ENCODE data around the gene FMO4. TPM values are rescaled to one million over a fixed set of nuclear protein-coding genes. Genes with fewer than 3 reads are reported as not detected.

Gene FMO4
- total RNA-seq, 5 donors from 2014 or later (not counting 1 experiment from before 2014, with no cell fraction given), result 2.0 to 3.7 (median 2.8) TPM

DNA sequence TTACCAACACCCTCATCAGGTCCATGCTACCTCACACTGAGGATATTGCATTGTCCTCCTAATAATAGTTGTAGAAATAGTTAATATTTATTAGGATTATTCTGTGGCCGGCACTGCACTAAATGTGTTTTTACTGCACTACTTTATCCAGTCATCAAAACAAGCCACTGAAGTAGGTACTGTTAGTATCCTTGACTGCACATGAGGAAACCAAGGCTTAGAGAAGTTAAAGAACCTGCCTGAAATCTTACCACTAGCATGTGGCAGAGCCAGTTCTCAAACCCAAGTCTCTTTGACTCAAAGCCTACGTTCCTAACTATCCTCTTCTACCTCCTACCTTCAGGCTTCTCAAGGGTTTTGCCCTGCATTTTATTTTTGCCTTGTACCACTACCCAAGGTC, 34.7 kb upstream of the FMO4 start:
- H3K4me3 ChIP-seq (ENCODE audit: control insufficient read depth in 1 of 2, extremely low read depth in 1 of 2, low read length in 1 of 2), result no peak overlapping the region

DNA sequence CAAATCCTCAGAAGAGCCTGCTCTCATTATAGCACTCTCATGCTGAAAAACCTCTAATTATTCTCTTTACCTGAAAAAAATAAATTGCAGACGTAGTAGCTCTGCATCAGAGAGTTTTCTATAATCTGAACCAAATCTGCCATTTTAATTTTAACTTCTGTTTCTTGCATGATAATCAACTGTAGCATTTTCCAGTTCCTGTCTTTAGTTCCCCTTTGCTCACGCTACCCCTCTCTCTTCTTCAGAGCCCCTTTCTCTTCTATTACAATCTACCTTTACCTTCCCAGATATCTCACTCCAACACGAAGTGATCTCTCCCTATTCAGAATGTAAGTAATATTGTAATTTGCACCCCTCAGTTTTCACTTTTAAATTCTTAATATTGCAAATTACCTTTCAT, 34.3 kb upstream of the FMO4 start:
- DNase-seq (no peak), ATAC-seq (replicated peaks in 1 of 4) (no peak)
- no peak overlapping the region for H3K4me3 ChIP-seq (ENCODE audit: control insufficient read depth in 1 of 2, extremely low read depth in 1 of 2, low read length in 1 of 2)
- no peaks in the 10 kb centered on the region for H3K9me3 Mint-ChIP-seq
- CTCF ChIA-PET, result no interaction called here
- H3K27me3 ChIP-seq (replicated peaks in 1 of 2; ENCODE audit: control insufficient read depth in 2 of 2, extremely low read depth in 1 of 2, insufficient read depth in 2 of 2, low read length in 1 of 2), result peaks cover 0 to 3% of the 10 kb centered on the region in 2 experiments
- no peaks in the 10 kb centered on the region for H3K9me3 ChIP-seq
- no peak overlapping the region for H3K4me3 Mint-ChIP-seq
- H3K36me3 Mint-ChIP-seq, result no peaks in the 10 kb centered on the region
- H3K4me1 ChIP-seq (ENCODE audit: control insufficient read depth in 1 of 2, extremely low read depth in 1 of 2, insufficient read depth in 2 of 2, low read length in 2 of 2), result no peaks in the 10 kb centered on the region
- no peaks in the 10 kb centered on the region for H3K36me3 ChIP-seq (ENCODE audit: control insufficient read depth in 2 of 2, extremely low read depth in 1 of 2, insufficient read depth in 1 of 2, low read length in 1 of 2)
- WGBS (ENCODE audit: insufficient coverage), result 71% methylated on average over 1 of the region's 3 CpGs
- H3K27me3 Mint-ChIP-seq, result peaks cover 20 to 21% of the 10 kb centered on the region in 2 donors
- H3K27ac ChIP-seq (ENCODE audit: low read length), result no peak overlapping the region
- peaks cover 0 to 3% (median 0%) of the 10 kb centered on the region in 3 donors for H3K4me1 Mint-ChIP-seq
- POLR2A ChIA-PET, result no interaction called here
- no peak overlapping the region for H3K27ac Mint-ChIP-seq

More for the DNA sequence above, 34.7 kb upstream of the FMO4 start:
- DNase-seq (no peak), ATAC-seq (replicated peaks in 1 of 4) (no peak)
- Mint-ChIP-seq H3K4me3 (no peak overlapping the region), H3K27ac (no peak overlapping the region), H3K4me1 (peaks cover 0 to 3% (median 0%) of the 10 kb centered on the region in 3 donors), H3K27me3 (peaks cover 20 to 21% of the 10 kb centered on the region in 2 donors), H3K36me3 (no peaks in the 10 kb centered on the region), H3K9me3 (no peaks in the 10 kb centered on the region)
- ChIA-PET CTCF (no interaction called here), POLR2A (no interaction called here)
- 86% methylated on average over 1 of the region's 2 CpGs for WGBS (ENCODE audit: insufficient coverage)
- no peaks in the 10 kb centered on the region for H3K36me3 ChIP-seq (ENCODE audit: control insufficient read depth in 2 of 2, extremely low read depth in 1 of 2, insufficient read depth in 1 of 2, low read length in 1 of 2)
- H3K27me3 ChIP-seq (replicated peaks in 1 of 2; ENCODE audit: control insufficient read depth in 2 of 2, extremely low read depth in 1 of 2, insufficient read depth in 2 of 2, low read length in 1 of 2), result peaks cover 0 to under 1% of the 10 kb centered on the region in 2 experiments
- no peaks in the 10 kb centered on the region for H3K9me3 ChIP-seq
- no peaks in the 10 kb centered on the region for H3K4me1 ChIP-seq (ENCODE audit: control insufficient read depth in 1 of 2, extremely low read depth in 1 of 2, insufficient read depth in 2 of 2, low read length in 2 of 2)
- no peak overlapping the region for H3K27ac ChIP-seq (ENCODE audit: low read length)

DNA sequence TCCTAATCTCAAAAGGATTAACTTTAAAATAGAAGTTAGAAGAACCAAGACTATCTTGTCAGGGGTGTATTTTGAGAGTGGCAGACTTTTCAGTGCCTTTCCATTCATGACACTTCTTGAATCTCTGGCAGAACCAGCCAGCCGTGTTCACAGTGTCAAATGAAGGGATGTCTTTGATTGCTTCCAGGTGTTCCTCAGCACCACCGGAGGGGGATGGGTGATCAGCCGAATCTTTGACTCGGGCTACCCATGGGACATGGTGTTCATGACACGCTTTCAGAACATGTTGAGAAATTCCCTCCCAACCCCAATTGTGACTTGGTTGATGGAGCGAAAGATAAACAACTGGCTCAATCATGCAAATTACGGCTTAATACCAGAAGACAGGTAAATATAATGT, 33.4 kb upstream of the FMO4 start:
- no peaks in the 10 kb centered on the region for H3K9me3 ChIP-seq
- WGBS (ENCODE audit: insufficient coverage), result 89% methylated on average over 3 of the region's 7 CpGs
- H3K36me3 ChIP-seq (ENCODE audit: control insufficient read depth in 2 of 2, extremely low read depth in 1 of 2, insufficient read depth in 1 of 2, low read length in 1 of 2), result no peaks in the 10 kb centered on the region
- no peak overlapping the region for H3K4me3 ChIP-seq (ENCODE audit: control insufficient read depth in 1 of 2, extremely low read depth in 1 of 2, low read length in 1 of 2)
- no peaks in the 10 kb centered on the region for H3K4me1 ChIP-seq (ENCODE audit: control insufficient read depth in 1 of 2, extremely low read depth in 1 of 2, insufficient read depth in 2 of 2, low read length in 2 of 2)
- H3K36me3 Mint-ChIP-seq, result no peaks in the 10 kb centered on the region
- peaks cover 0 to 3% (median 0%) of the 10 kb centered on the region in 3 donors for H3K4me1 Mint-ChIP-seq
- H3K27ac Mint-ChIP-seq, result no peak overlapping the region
- ChIA-PET POLR2A (no interaction called here), CTCF (no interaction called here)
- H3K9me3 Mint-ChIP-seq, result no peaks in the 10 kb centered on the region
- no peak overlapping the region for H3K27ac ChIP-seq (ENCODE audit: low read length)
- peaks cover 0 to 5% of the 10 kb centered on the region in 2 experiments for H3K27me3 ChIP-seq (replicated peaks in 1 of 2; ENCODE audit: control insufficient read depth in 2 of 2, extremely low read depth in 1 of 2, insufficient read depth in 2 of 2, low read length in 1 of 2)
- ATAC-seq (replicated peaks in 1 of 4) (no peak), DNase-seq (no peak)
- no peak overlapping the region for H3K4me3 Mint-ChIP-seq
- H3K27me3 Mint-ChIP-seq, result peaks cover 23 to 26% of the 10 kb centered on the region in 2 donors

DNA sequence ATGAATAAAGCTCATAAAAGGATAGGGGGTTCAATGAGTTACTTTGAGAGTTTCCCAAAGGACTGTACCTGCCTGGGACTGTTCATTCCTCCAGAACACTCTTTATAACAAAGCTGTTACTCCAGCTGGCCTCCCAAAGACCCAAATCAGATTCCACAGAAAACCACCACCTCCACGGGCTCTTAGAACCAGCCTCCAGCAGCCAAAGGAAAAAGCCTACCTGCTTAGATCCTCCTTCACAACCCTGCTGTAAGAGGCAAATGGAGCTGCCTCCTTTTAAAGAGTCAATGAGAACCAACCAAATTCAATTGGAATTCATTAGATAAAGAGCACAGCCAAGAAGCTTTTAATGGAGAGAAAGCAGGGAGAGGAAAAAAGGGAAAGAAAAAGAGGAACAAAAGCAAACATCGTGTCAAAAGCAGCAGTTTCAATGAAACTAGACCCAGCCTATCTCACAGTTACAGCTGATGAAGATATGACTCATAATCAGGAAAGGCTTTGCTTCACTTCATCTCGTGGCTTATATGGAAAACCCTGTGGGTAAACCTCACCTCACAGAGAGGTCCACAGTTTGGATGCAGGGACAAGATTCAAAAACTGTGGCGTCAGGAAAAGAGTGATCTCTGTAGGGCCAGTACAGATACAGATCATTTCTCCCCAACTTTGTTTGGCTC, 27.8 kb upstream of the FMO4 start:
- 24% methylated on average over 3 of the region's 4 CpGs for WGBS (ENCODE audit: insufficient coverage)
- Mint-ChIP-seq H3K27me3 (peaks cover 5 to 29% of the 10 kb centered on the region in 2 donors), H3K4me3 (no peak overlapping the region), H3K27ac (no peak overlapping the region), H3K9me3 (no peaks in the 10 kb centered on the region), H3K4me1 (no peaks in the 10 kb centered on the region), H3K36me3 (no peaks in the 10 kb centered on the region)
- Histone ChIP-seq H3K4me3 (ENCODE audit: control insufficient read depth in 1 of 2, extremely low read depth in 1 of 2, low read length in 1 of 2) (no peak overlapping the region), H3K27ac (ENCODE audit: low read length) (no peak overlapping the region), H3K9me3 (no peaks in the 10 kb centered on the region), H3K27me3 (replicated peaks in 1 of 2; ENCODE audit: control insufficient read depth in 2 of 2, extremely low read depth in 1 of 2, insufficient read depth in 2 of 2, low read length in 1 of 2) (peaks cover 0 to 5% of the 10 kb centered on the region in 2 experiments), H3K4me1 (ENCODE audit: control insufficient read depth in 1 of 2, extremely low read depth in 1 of 2, insufficient read depth in 2 of 2, low read length in 2 of 2) (no peaks in the 10 kb centered on the region), H3K36me3 (ENCODE audit: control insufficient read depth in 2 of 2, extremely low read depth in 1 of 2, insufficient read depth in 1 of 2, low read length in 1 of 2) (no peaks in the 10 kb centered on the region)
- DNase-seq (no peak), ATAC-seq (replicated peaks in 1 of 4) (no peak)
- ChIA-PET CTCF (no interaction called here), POLR2A (no interaction called here)

DNA sequence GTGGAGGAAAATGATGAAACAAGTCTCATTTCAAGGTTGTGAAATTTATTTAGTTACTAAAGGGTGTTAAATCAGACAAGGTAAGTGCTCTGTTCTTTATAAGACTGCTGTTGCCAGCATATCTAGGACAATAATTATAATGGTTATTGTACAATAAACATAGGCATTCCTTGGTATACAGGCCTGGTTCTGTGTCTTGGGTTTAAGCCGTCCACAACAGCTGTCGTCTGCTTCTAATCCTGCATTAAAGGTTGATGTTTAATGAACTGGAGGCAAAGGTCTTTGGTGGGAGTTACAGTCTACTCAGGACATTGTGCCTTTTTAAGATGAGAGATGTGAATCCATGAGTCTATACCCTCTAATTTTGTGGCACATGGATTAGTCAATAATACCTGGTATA, 23.4 kb upstream of the FMO4 start:
- ChIA-PET POLR2A (no interaction called here), CTCF (interaction anchor here in 1 of 2 donors (1.0 kb wide), 1 partner anchor 23 kb away, joined by 3 read pairs; no protein-coding TSS in a partner anchor)
- H3K27me3 ChIP-seq (replicated peaks in 1 of 2; ENCODE audit: control insufficient read depth in 2 of 2, extremely low read depth in 1 of 2, insufficient read depth in 2 of 2, low read length in 1 of 2), result no peaks in the 10 kb centered on the region
- no peak overlapping the region for H3K27ac ChIP-seq (ENCODE audit: low read length)
- no peak for ATAC-seq (replicated peaks in 1 of 4)
- H3K4me3 ChIP-seq (ENCODE audit: control insufficient read depth in 1 of 2, extremely low read depth in 1 of 2, low read length in 1 of 2), result no peak overlapping the region
- H3K4me1 ChIP-seq (ENCODE audit: control insufficient read depth in 1 of 2, extremely low read depth in 1 of 2, insufficient read depth in 2 of 2, low read length in 2 of 2), result no peaks in the 10 kb centered on the region
- Mint-ChIP-seq H3K4me3 (no peak overlapping the region), H3K36me3 (no peaks in the 10 kb centered on the region), H3K4me1 (no peaks in the 10 kb centered on the region), H3K27me3 (peaks cover 26 to 27% of the 10 kb centered on the region in 2 donors), H3K9me3 (no peaks in the 10 kb centered on the region), H3K27ac (no peak overlapping the region)
- DNase-seq, result no peak
- no peaks in the 10 kb centered on the region for H3K9me3 ChIP-seq
- no CpG with 5 or more reads among the region's 2 CpGs for WGBS (ENCODE audit: insufficient coverage)
- H3K36me3 ChIP-seq (ENCODE audit: control insufficient read depth in 2 of 2, extremely low read depth in 1 of 2, insufficient read depth in 1 of 2, low read length in 1 of 2), result no peaks in the 10 kb centered on the region

DNA sequence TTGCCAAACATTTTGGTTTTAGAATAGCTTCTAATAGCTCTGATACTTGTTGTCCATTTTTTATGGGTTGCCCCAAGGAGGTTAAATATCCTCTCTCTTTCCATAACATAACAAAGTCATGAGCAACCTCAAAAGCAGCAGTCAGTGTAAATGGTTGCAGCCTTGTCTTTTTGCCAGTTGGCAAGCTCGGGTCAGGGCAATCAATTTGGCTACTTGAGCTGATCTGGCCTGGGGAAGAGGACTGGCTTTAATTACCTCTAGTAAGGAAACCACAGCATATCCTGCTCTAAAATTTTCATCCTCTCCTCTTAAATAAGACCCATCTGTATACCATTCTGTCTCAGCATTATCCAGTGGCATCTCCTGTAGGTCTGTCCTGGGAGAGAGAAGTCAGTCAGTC, 21.2 kb upstream of the FMO4 start:
- ChIA-PET CTCF (interaction anchor here (0.6 to 0.7 kb wide), 2 partner anchors 48 to 142 kb away, joined by 3 read pairs; no protein-coding TSS in a partner anchor), POLR2A (no interaction called here)

More for the DNA sequence above, 21.2 kb upstream of the FMO4 start:
- Mint-ChIP-seq H3K4me3 (no peak overlapping the region), H3K27me3 (peaks cover 32 to 33% of the 10 kb centered on the region in 2 donors), H3K4me1 (no peaks in the 10 kb centered on the region), H3K9me3 (peaks cover 0 to 4% (median 0%) of the 10 kb centered on the region in 3 donors), H3K27ac (no peak overlapping the region), H3K36me3 (no peaks in the 10 kb centered on the region)
- DNase-seq (no peak), ATAC-seq (replicated peaks in 1 of 4) (no peak)
- Histone ChIP-seq H3K27me3 (replicated peaks in 1 of 2; ENCODE audit: control insufficient read depth in 2 of 2, extremely low read depth in 1 of 2, insufficient read depth in 2 of 2, low read length in 1 of 2) (no peaks in the 10 kb centered on the region), H3K36me3 (ENCODE audit: control insufficient read depth in 2 of 2, extremely low read depth in 1 of 2, insufficient read depth in 1 of 2, low read length in 1 of 2) (no peaks in the 10 kb centered on the region), H3K4me3 (ENCODE audit: control insufficient read depth in 1 of 2, extremely low read depth in 1 of 2, low read length in 1 of 2) (no peak overlapping the region), H3K27ac (ENCODE audit: low read length) (no peak overlapping the region), H3K4me1 (ENCODE audit: control insufficient read depth in 1 of 2, extremely low read depth in 1 of 2, insufficient read depth in 2 of 2, low read length in 2 of 2) (no peaks in the 10 kb centered on the region), H3K9me3 (no peaks in the 10 kb centered on the region)
- 50% methylated on average over 1 of the region's 1 CpG for WGBS (ENCODE audit: insufficient coverage)
